K562 (cell line): ENCODE results near the gene APOM. TPM values are rescaled to one million over a fixed set of nuclear protein-coding genes. Genes with fewer than 3 reads are reported as not detected.

ENCODE experiments used
- CCAR2 ChIP-seq: fragments of 200-400 bp; formaldehyde crosslinking; IDR thresholded peaks from 2 replicates; pipeline ENCODE4 v1.6.1; 2017; ENCODE audit warnings: mild to moderate bottlenecking, low read depth, low read length
- ELF1 ChIP-seq: fragments of 200-800 bp; sonication (Bioruptor generic); IDR thresholded peaks from 2 replicates; pipeline ENCODE4 v1.6.1; 2016; ENCODE audit warnings: missing genetic modification characterization, missing compliant biosample characterization
- ESRRA ChIP-seq: fragments of 450-650 bp; IDR thresholded peaks from 2 replicates; pipeline ENCODE4 v1.6.1; 2014; ENCODE audit warnings: low read depth, mild to moderate bottlenecking, moderate library complexity, borderline replicate concordance
- HMG20B ChIP-seq: fragments of 250-450 bp; sonication (Bioruptor Pico); IDR thresholded peaks from 2 replicates; pipeline ENCODE4 v1.5.0; 2021; ENCODE audit warnings: mild to moderate bottlenecking
- KDM2B ChIP-seq: fragments of 250-450 bp; sonication (Bioruptor Pico); IDR thresholded peaks from 2 replicates; pipeline ENCODE4 v1.8.0; 2021; ENCODE audit warnings: mild to moderate bottlenecking, moderate library complexity
- KLF13 ChIP-seq: fragments of 450-650 bp; IDR thresholded peaks from 2 replicates; pipeline ENCODE4 v1.6.1; 2016; ENCODE audit warnings: missing genetic modification characterization, low read depth, mild to moderate bottlenecking, missing compliant biosample characterization, moderate library complexity, borderline replicate concordance
- NBN ChIP-seq: fragments of 450-650 bp; IDR thresholded peaks from 2 replicates; pipeline ENCODE4 v1.6.1; 2016; ENCODE audit warnings: low read depth, mild to moderate bottlenecking
- NCOA6 ChIP-seq: fragments of 450-650 bp; IDR thresholded peaks from 2 replicates; pipeline ENCODE4 v1.6.1; 2017; ENCODE audit warnings: mild to moderate bottlenecking
- RBM17 ChIP-seq: fragments of 200-400 bp; formaldehyde crosslinking; IDR thresholded peaks from 2 replicates; pipeline ENCODE4 v1.6.1; 2017; ENCODE audit warnings: low read depth, mild to moderate bottlenecking, low read length, borderline replicate concordance
- SMARCE1 ChIP-seq: fragments of 450-650 bp; IDR thresholded peaks from 2 replicates; pipeline ENCODE4 v1.7.1; 2016; ENCODE audit warnings: mild to moderate bottlenecking
- ZBTB7A ChIP-seq: IDR thresholded peaks from 2 replicates; pipeline ENCODE4 v1.6.1; 2011; ENCODE audit warnings: low read depth, mild to moderate bottlenecking, low read length, moderate library complexity, borderline replicate concordance; ENCODE audit not compliant: control insufficient read depth
- ZBTB9 ChIP-seq: fragments of 450-650 bp; formaldehyde crosslinking; IDR thresholded peaks from 2 replicates; pipeline ENCODE4 v1.4.0; 2020; ENCODE audit warnings: mild to moderate bottlenecking, moderate library complexity
- ZNF263 ChIP-seq: sonication (generic); formaldehyde crosslinking; IDR thresholded peaks from 2 replicates; pipeline ENCODE4 v1.8.0; 2022; ENCODE audit warnings: mild to moderate bottlenecking, missing genetic modification reagents, borderline replicate concordance
- ZNF3 ChIP-seq: fragments of 250-450 bp; sonication (Bioruptor Pico); IDR thresholded peaks from 2 replicates; pipeline ENCODE4 v1.5.0; 2021; ENCODE audit warnings: mild to moderate bottlenecking, moderate library complexity
- ZNF324 ChIP-seq: fragments of 250-450 bp; sonication (Bioruptor Pico); IDR thresholded peaks from 2 replicates; pipeline ENCODE4 v1.4.0; 2020; ENCODE audit warnings: mild to moderate bottlenecking
- ZNF445 ChIP-seq: fragments of 250-450 bp; sonication (Bioruptor Pico); IDR thresholded peaks from 2 replicates; pipeline ENCODE4 v1.4.0; 2020; ENCODE audit warnings: low read depth, mild to moderate bottlenecking, moderate library complexity
- ZNF584 ChIP-seq: fragments of 200-800 bp; sonication (Bioruptor generic); IDR thresholded peaks from 2 replicates; pipeline ENCODE4 v1.6.1; 2016; ENCODE audit warnings: low read depth, mild to moderate bottlenecking, missing genetic modification characterization, missing compliant biosample characterization
- ZNF695 ChIP-seq: fragments of 450-650 bp; formaldehyde crosslinking; IDR thresholded peaks from 2 replicates; pipeline ENCODE4 v1.4.0; 2020; ENCODE audit warnings: mild to moderate bottlenecking, moderate library complexity
- ZNF717 ChIP-seq: fragments of 250-450 bp; sonication (Bioruptor Pico); IDR thresholded peaks from 2 replicates; pipeline ENCODE4 v1.5.0; 2021
- polyA plus RNA-seq, 8 experiments: library from polyadenylated mRNA; depleted of rRNA in 4 of 8; stranded (reverse) in 5 of 8; unstranded in 3 of 8; fragments of >200 nt; fragmentation: Nextera tagmentation in 2 of 8; fragmentation: Illumina TruSeq in 1 of 8; extraction: Ambion mirVana in 2 of 8; extraction: Trizol in 1 of 8; gene quantifications; 2 replicates each; pipeline versions ENCODE4 v1.2.1 to v1.2.3, GENCODE V29; 2011 to 2014; ENCODE audit warnings: inconsistent platforms in 1 of 8, missing spikeins in 1 of 8
- total RNA-seq, 7 experiments: library from RNA; depleted of rRNA in 6 of 7; stranded (reverse); fragments of >200 nt in 6 of 7; fragmentation: Illumina TruSeq in 2 of 7; extraction: Trizol in 2 of 7; gene quantifications; 2 replicates each; pipeline versions ENCODE4 v1.2.1 to v1.2.3, GENCODE V29; 2011 to 2021; ENCODE audit warnings: low replicate concordance in 1 of 7
- TF ChIP-seq, protein P1 (sequence below): fragments of 200-800 bp; sonication (Bioruptor generic); IDR thresholded peaks from 2 replicates; pipeline ENCODE4 v1.6.1; 2016; ENCODE audit warnings: missing genetic modification characterization, missing compliant biosample characterization

APOM gene
- total and polyA plus RNA-seq, 9 of the 15 experiments (the other 6 are each of a cell fraction or from before 2014, with no cell fraction given): 5.7 to 24.3 (median 10.4) TPM

- TF ChIP-seq NCOA6: no peak; the same call in 1 of the 2 replicates
- peak; percentile 90 for TF ChIP-seq ZBTB9 (CRISPR knock-in tag)
- TF ChIP-seq ZNF324 (CRISPR knock-in tag): peak; percentile 17; the same call in 1 of the 2 replicates
- no peak for TF ChIP-seq CCAR2
- TF ChIP-seq KDM2B (CRISPR knock-in tag): no peak
- peak; percentile 39; the same call in 1 of the 2 replicates for TF ChIP-seq ESRRA
- peak; percentile 94 for TF ChIP-seq NBN
- TF ChIP-seq, protein P1, sequence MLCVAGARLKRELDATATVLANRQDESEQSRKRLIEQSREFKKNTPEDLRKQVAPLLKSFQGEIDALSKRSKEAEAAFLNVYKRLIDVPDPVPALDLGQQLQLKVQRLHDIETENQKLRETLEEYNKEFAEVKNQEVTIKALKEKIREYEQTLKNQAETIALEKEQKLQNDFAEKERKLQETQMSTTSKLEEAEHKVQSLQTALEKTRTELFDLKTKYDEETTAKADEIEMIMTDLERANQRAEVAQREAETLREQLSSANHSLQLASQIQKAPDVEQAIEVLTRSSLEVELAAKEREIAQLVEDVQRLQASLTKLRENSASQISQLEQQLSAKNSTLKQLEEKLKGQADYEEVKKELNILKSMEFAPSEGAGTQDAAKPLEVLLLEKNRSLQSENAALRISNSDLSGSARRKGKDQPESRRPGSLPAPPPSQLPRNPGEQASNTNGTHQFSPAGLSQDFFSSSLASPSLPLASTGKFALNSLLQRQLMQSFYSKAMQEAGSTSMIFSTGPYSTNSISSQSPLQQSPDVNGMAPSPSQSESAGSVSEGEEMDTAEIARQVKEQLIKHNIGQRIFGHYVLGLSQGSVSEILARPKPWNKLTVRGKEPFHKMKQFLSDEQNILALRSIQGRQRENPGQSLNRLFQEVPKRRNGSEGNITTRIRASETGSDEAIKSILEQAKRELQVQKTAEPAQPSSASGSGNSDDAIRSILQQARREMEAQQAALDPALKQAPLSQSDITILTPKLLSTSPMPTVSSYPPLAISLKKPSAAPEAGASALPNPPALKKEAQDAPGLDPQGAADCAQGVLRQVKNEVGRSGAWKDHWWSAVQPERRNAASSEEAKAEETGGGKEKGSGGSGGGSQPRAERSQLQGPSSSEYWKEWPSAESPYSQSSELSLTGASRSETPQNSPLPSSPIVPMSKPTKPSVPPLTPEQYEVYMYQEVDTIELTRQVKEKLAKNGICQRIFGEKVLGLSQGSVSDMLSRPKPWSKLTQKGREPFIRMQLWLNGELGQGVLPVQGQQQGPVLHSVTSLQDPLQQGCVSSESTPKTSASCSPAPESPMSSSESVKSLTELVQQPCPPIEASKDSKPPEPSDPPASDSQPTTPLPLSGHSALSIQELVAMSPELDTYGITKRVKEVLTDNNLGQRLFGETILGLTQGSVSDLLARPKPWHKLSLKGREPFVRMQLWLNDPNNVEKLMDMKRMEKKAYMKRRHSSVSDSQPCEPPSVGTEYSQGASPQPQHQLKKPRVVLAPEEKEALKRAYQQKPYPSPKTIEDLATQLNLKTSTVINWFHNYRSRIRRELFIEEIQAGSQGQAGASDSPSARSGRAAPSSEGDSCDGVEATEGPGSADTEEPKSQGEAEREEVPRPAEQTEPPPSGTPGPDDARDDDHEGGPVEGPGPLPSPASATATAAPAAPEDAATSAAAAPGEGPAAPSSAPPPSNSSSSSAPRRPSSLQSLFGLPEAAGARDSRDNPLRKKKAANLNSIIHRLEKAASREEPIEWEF (CRISPR knock-in tag): no peak
- 0 out of 2 replicates have a peak, but pooled peaks have one; percentile 26 for TF ChIP-seq ELF1
- TF ChIP-seq HMG20B (CRISPR knock-in tag): no peak
- TF ChIP-seq ZNF445 (CRISPR knock-in tag): peak; percentile 22; the same call in 1 of the 2 replicates
- TF ChIP-seq ZNF3 (CRISPR knock-in tag): no peak
- TF ChIP-seq RBM17: no peak
- no peak for TF ChIP-seq ZNF717 (CRISPR knock-in tag)
- TF ChIP-seq ZNF695 (CRISPR knock-in tag): 0 out of 2 replicates have a peak, but pooled peaks have one; percentile 69
- TF ChIP-seq ZBTB7A: no peak
- TF ChIP-seq ZNF263: no peak
- peak; percentile 53 for TF ChIP-seq ZNF584
- TF ChIP-seq KLF13 (tag): peak; percentile 87
- peak; percentile 67 for TF ChIP-seq SMARCE1
Measured at GRCh38 chr6:31619805-31620585, 35.7 kb upstream of the APOM start (continued).
